Measurements from ENCODE around the gene NFYC.

GRCh38 chr1:40758578-40759343 is 67.3 kb downstream of the NFYC start:
- TF ChIP-seq, protein P1, sequence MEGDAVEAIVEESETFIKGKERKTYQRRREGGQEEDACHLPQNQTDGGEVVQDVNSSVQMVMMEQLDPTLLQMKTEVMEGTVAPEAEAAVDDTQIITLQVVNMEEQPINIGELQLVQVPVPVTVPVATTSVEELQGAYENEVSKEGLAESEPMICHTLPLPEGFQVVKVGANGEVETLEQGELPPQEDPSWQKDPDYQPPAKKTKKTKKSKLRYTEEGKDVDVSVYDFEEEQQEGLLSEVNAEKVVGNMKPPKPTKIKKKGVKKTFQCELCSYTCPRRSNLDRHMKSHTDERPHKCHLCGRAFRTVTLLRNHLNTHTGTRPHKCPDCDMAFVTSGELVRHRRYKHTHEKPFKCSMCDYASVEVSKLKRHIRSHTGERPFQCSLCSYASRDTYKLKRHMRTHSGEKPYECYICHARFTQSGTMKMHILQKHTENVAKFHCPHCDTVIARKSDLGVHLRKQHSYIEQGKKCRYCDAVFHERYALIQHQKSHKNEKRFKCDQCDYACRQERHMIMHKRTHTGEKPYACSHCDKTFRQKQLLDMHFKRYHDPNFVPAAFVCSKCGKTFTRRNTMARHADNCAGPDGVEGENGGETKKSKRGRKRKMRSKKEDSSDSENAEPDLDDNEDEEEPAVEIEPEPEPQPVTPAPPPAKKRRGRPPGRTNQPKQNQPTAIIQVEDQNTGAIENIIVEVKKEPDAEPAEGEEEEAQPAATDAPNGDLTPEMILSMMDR (IDR thresholded peaks at IDR 0.05) = no peak
- TF ChIP-seq POLR2A (IDR thresholded peaks at IDR 0.05) (no peak), POLR2AphosphoS5 (IDR thresholded peaks at IDR 0.05) (no peak)

Data from breast epithelium (tissue), 3 donors.